OCI-LY1 (cell line): Measurements from ENCODE around the gene SH2D5.

Experiments
- H2AFZ ChIP-seq: fragments of 200-600 bp; sonication (generic), shearing (Covaris generic); 2 replicates; pipeline ENCODE4 v1.6.0; 2014; ENCODE audit warnings: antibody characterized with exemption, mild to moderate bottlenecking, low read length
- H3F3A ChIP-seq: fragments of 200-600 bp; sonication (generic), shearing (Covaris generic); 2 replicates; pipeline ENCODE4 v1.6.0; 2014; ENCODE audit warnings: mild to moderate bottlenecking, antibody characterized with exemption, low read length, moderate library complexity; ENCODE audit not compliant: insufficient read depth
- H3K27ac ChIP-seq: fragments of 200-600 bp; sonication (generic); 2 replicates; pipeline ENCODE4 v1.5.1; 2014; ENCODE audit warnings: low read length, mixed run types, mild to moderate bottlenecking, low read depth; ENCODE audit not compliant: poor library complexity, severe bottlenecking
- H3K27me3 ChIP-seq: fragments of 200-600 bp; sonication (generic); 2 replicates; pipeline ENCODE4 v1.6.0; 2014; ENCODE audit warnings: antibody characterized with exemption, mild to moderate bottlenecking, low read length, moderate library complexity; ENCODE audit not compliant: insufficient read depth
- H3K36me3 ChIP-seq: fragments of 200-600 bp; sonication (generic); 2 replicates; pipeline ENCODE4 v1.6.1; 2014; ENCODE audit warnings: mild to moderate bottlenecking, antibody characterized with exemption, low read length, moderate library complexity, mixed read lengths; ENCODE audit not compliant: insufficient read depth
- H3K4me1 ChIP-seq: fragments of 200-600 bp; sonication (generic); 2 replicates; pipeline ENCODE4 v1.5.1; 2014; ENCODE audit warnings: mild to moderate bottlenecking, low read length, moderate library complexity; ENCODE audit not compliant: insufficient read depth, severe bottlenecking
- H3K4me2 ChIP-seq: fragments of 200-600 bp; sonication (generic), shearing (Covaris generic); 2 replicates; pipeline ENCODE4 v1.6.1; 2014; ENCODE audit warnings: low read length
- H3K4me3 ChIP-seq: fragments of 200-600 bp; sonication (generic); 2 replicates; pipeline ENCODE4 v1.5.1; 2014; ENCODE audit warnings: low read length, low read depth, mild to moderate bottlenecking, mixed read lengths; ENCODE audit not compliant: poor library complexity, severe bottlenecking
- H3K79me2 ChIP-seq: fragments of 200-600 bp; shearing (Covaris generic); 2 replicates; pipeline ENCODE4 v1.6.1; 2016; ENCODE audit warnings: mixed run types, low read length, mixed read lengths; ENCODE audit not compliant: insufficient read depth
- H3K9ac ChIP-seq: fragments of 200-600 bp; sonication (generic), shearing (Covaris generic); 2 replicates; pipeline ENCODE4 v1.6.1; 2014; ENCODE audit warnings: mild to moderate bottlenecking, low read length, mixed read lengths
- H3K9me2 ChIP-seq: fragments of 200-600 bp; sonication (generic), shearing (Covaris generic); 2 replicates; pipeline ENCODE4 v1.6.1; 2014; ENCODE audit warnings: low read depth, mild to moderate bottlenecking, low read length, mixed read lengths
- H3K9me3 ChIP-seq: fragments of 200-600 bp; shearing (Covaris generic); 2 replicates; pipeline ENCODE4 v1.6.1; 2014; ENCODE audit warnings: low read length, mixed read lengths
- H4K20me1 ChIP-seq: fragments of 200-600 bp; sonication (generic), shearing (Covaris generic); 2 replicates; pipeline ENCODE4 v1.6.0; 2016; ENCODE audit warnings: mild to moderate bottlenecking, low read length; ENCODE audit not compliant: insufficient read depth
- EZH2 ChIP-seq: fragments of 200-600 bp; sonication (generic), shearing (Covaris generic); IDR thresholded peaks from 2 replicates; pipeline ENCODE4 v1.8.0; 2017; ENCODE audit warnings: borderline replicate concordance, mixed run types, mild to moderate bottlenecking, antibody characterized with exemption, low read length, moderate library complexity, mixed read lengths
- TF ChIP-seq, protein P1 (sequence below): fragments of 200-600 bp; sonication (generic), shearing (Covaris generic); IDR thresholded peaks from 2 replicates; pipeline ENCODE4 v1.5.1; 2017; ENCODE audit warnings: mild to moderate bottlenecking, antibody characterized with exemption, low read length, moderate library complexity, mixed read lengths

SH2D5 gene

GRCh38 chr1:20770314-20771087 lies 38.0 kb upstream of the SH2D5 start:
- H3K9ac ChIP-seq: no peak overlapping the region
- H4K20me1 ChIP-seq: no peaks in the 10 kb centered on the region
- no peaks in the 10 kb centered on the region for H3K4me1 ChIP-seq
- no peaks in the 10 kb centered on the region for H3K9me2 ChIP-seq
- H3K27me3 ChIP-seq: no peaks in the 10 kb centered on the region
- no peak overlapping the region for H3K27ac ChIP-seq
- no peaks in the 10 kb centered on the region for H3F3A ChIP-seq
- no peak overlapping the region for H3K4me2 ChIP-seq
- H3K4me3 ChIP-seq: no peak overlapping the region
- 0 out of 2 replicates have a peak, but pooled peaks cover under 1% of the 10 kb centered on the region for H3K79me2 ChIP-seq
- H3K9me3 ChIP-seq: no peaks in the 10 kb centered on the region
- peaks cover 99% of the 10 kb centered on the region for H3K36me3 ChIP-seq
- no peak for TF ChIP-seq EZH2
- TF ChIP-seq, protein P1, sequence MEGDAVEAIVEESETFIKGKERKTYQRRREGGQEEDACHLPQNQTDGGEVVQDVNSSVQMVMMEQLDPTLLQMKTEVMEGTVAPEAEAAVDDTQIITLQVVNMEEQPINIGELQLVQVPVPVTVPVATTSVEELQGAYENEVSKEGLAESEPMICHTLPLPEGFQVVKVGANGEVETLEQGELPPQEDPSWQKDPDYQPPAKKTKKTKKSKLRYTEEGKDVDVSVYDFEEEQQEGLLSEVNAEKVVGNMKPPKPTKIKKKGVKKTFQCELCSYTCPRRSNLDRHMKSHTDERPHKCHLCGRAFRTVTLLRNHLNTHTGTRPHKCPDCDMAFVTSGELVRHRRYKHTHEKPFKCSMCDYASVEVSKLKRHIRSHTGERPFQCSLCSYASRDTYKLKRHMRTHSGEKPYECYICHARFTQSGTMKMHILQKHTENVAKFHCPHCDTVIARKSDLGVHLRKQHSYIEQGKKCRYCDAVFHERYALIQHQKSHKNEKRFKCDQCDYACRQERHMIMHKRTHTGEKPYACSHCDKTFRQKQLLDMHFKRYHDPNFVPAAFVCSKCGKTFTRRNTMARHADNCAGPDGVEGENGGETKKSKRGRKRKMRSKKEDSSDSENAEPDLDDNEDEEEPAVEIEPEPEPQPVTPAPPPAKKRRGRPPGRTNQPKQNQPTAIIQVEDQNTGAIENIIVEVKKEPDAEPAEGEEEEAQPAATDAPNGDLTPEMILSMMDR: no peak
- H2AFZ ChIP-seq: no peak overlapping the region

DNA sequence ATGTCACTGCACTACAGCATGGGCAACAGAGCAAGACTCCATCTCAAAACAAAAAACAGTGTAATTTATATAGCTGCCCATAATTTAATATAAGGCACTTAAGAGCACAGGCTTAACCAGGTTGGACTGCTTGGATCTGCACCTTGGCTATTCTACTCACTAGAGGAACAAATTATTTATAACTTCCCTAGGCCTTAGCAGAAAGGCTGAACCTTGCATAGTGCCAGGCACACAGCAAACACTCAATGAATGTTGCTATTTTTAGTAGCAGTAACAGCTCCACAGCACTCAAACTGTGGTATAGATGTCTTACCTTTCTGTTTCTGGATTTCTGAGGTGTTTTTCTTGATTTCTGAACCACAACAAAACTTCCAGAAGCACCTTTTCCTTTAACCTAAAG lies 34.8 kb upstream of the SH2D5 start:
- Histone ChIP-seq H3K27ac (no peak overlapping the region), H3K4me1 (no peaks in the 10 kb centered on the region), H4K20me1 (no peaks in the 10 kb centered on the region), H3K4me3 (no peak overlapping the region), H3K9me3 (no peaks in the 10 kb centered on the region), H3K27me3 (no peaks in the 10 kb centered on the region), H3F3A (no peaks in the 10 kb centered on the region), H3K9ac (no peak overlapping the region), H3K4me2 (no peak overlapping the region), H3K36me3 (peaks cover 100% of the 10 kb centered on the region), H2AFZ (no peak overlapping the region), H3K79me2 (no peaks in the 10 kb centered on the region), H3K9me2 (no peaks in the 10 kb centered on the region)
- TF ChIP-seq, protein P1: no peak
- TF ChIP-seq EZH2: no peak

DNA sequence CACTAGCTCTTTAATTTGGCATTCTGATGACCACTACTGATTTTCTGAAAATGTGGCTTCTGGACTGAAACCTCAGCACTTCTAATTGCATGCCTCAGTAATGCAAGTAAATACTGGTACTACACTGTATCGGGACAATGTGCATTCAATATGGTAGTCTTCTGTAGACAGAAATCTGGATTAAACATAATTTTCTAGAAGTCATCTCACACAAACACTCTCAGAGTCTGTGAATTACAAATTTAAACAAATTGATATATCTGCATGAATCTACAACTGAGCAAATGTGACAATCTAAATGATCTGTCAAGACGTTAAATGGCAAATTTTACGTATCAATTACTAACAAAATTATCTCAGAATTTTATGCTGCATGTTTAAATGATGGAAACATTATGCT lies 30.9 kb upstream of the SH2D5 start:
- Histone ChIP-seq H3K27me3 (no peaks in the 10 kb centered on the region), H3K27ac (no peak overlapping the region), H3K9ac (no peak overlapping the region), H3K36me3 (peaks cover 99% of the 10 kb centered on the region), H3K4me2 (no peak overlapping the region), H3K79me2 (no peaks in the 10 kb centered on the region), H4K20me1 (no peaks in the 10 kb centered on the region), H3K4me1 (no peaks in the 10 kb centered on the region), H3K9me3 (no peaks in the 10 kb centered on the region), H3K4me3 (no peak overlapping the region), H2AFZ (no peak overlapping the region), H3K9me2 (no peaks in the 10 kb centered on the region), H3F3A (no peaks in the 10 kb centered on the region)
- TF ChIP-seq, protein P1: no peak
- no peak for TF ChIP-seq EZH2
